Large intestine (tissue), 3 donors: ENCODE measurements around the gene SYT3. TPM values are rescaled to one million over a fixed set of nuclear protein-coding genes. Genes with fewer than 3 reads are reported as not detected.
"Not testable (repeated sequence)": the region's sequence is repeated elsewhere in the genome, so short reads cannot be mapped to it uniquely, and the experiment has no call there.

ENCODE experiments used
- DNase-seq, 2 donors: peaks; one replicate each; pipeline versions ENCODE4 v3.0.0 to v3.0.0-alpha.2; 2013
- H3K27ac ChIP-seq: one replicate; pipeline ENCODE4 v1.5.1; 2013; ENCODE audit warnings: low read length
- H3K27me3 ChIP-seq: 2 replicates; pipeline ENCODE4 v1.6.1; 2013; ENCODE audit warnings: low read length; ENCODE audit not compliant: control insufficient read depth, insufficient read depth
- H3K36me3 ChIP-seq: 2 replicates; pipeline ENCODE4 v1.6.1; 2013; ENCODE audit warnings: low read length; ENCODE audit not compliant: control insufficient read depth, insufficient read depth
- H3K4me1 ChIP-seq: one replicate; pipeline ENCODE4 v1.6.1; 2013; ENCODE audit warnings: low read length; ENCODE audit not compliant: control insufficient read depth, insufficient read depth
- H3K4me3 ChIP-seq: one replicate; pipeline ENCODE4 v1.5.1; 2013; ENCODE audit warnings: low read length
- H3K9me3 ChIP-seq: one replicate; pipeline ENCODE4 v1.6.1; 2013; ENCODE audit warnings: mild to moderate bottlenecking, low read depth, low read length, moderate library complexity; ENCODE audit not compliant: control insufficient read depth
- WGBS: methylation state at CpG from one replicate; pipeline ENCODE4 v1.1.5; 2013; ENCODE audit warnings: low lambda C conversion rate; ENCODE audit not compliant: insufficient coverage; 5-methylcytosine and 5-hydroxymethylcytosine counted together
- polyA plus RNA-seq: library from polyadenylated mRNA; unstranded; fragments of 120-200 nt; gene quantifications from one replicate; pipeline ENCODE4 v1.2.1, GENCODE V29; 2013

The SYT3 gene
- polyA plus RNA-seq, 1 donor = 0.93 TPM

GRCh38 chr19:50624949-50625600 lies 14.6 kb downstream of the SYT3 start:
- no peaks in the 10 kb centered on the region for H3K9me3 ChIP-seq
- no peak for DNase-seq
- H3K4me1 ChIP-seq = no peaks in the 10 kb centered on the region
- no CpG with 5 or more reads among the region's 44 CpGs for WGBS
- H3K27me3 ChIP-seq = no peaks in the 10 kb centered on the region
- H3K4me3 ChIP-seq = no peak overlapping the region
- H3K36me3 ChIP-seq = no peaks in the 10 kb centered on the region
- no peak overlapping the region for H3K27ac ChIP-seq

DNA sequence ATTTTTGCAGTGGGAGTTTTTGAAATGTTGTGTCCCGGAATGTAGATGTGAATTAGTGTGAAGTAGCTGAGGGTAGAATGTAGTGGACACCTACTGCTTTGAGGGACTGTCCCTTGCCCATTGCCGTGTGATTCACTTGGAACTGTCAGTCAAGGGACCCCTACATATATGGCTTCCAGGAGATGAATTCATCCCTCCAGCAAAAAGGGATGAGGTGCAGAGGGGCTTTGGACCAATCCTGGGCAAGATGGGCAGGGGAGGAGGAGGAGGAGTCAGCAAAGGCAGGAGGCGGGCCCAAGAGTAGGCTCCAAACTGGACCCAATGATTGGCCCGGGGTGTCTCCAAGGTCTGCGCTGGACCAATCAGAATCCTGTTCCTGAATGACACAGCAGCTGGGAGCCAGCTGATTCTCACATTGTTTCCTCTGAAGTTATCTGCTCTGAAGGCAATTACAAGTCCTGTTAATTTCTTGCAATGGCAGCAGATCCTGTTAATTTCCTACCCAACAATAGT lies 19.2 kb downstream of the SYT3 start:
- not testable (repeated sequence) for DNase-seq, H3K27ac ChIP-seq, H3K36me3 ChIP-seq, H3K27me3 ChIP-seq, H3K9me3 ChIP-seq, H3K4me1 ChIP-seq, H3K4me3 ChIP-seq
- WGBS = no CpG with 5 or more reads among the region's 5 CpGs

DNA sequence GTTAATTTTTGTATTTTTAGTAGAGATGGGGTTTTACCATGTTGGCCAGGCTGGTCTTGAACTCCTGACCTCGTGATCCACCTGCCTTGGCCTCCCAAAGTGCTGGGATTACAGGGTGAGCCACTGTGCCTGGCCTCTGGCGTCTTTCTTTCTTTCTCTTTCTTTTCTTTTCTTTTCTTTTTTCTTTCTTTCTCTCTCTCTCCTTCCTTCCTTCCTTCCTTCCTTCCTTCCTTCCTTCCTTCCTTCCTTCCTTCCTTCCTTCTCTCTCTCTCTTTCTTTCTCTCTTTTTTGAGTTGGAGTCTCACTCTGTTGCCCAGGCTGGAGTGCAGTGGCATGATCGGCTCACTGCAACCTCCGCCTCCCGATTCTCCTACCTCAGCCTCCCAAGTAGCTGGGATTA lies 20.5 kb downstream of the SYT3 start:
- H3K4me1 ChIP-seq, H3K27ac ChIP-seq, H3K27me3 ChIP-seq, H3K9me3 ChIP-seq, H3K4me3 ChIP-seq, H3K36me3 ChIP-seq, DNase-seq: not testable (repeated sequence)
- WGBS = 80% methylated on average over 2 of the region's 5 CpGs

GRCh38 chr19:50618379-50618778 lies 21.3 kb downstream of the SYT3 start:
- 97% methylated on average over 4 of the region's 5 CpGs for whole genome bisulfite sequencing
- not testable (repeated sequence) for H3K9me3 ChIP-seq, H3K27me3 ChIP-seq, H3K27ac ChIP-seq, H3K36me3 ChIP-seq, H3K4me1 ChIP-seq, DNase-seq, H3K4me3 ChIP-seq

GRCh38 chr19:50612504-50613404 lies 26.9 kb downstream of the SYT3 start:
- not testable (repeated sequence) for H3K9me3 ChIP-seq, H3K36me3 ChIP-seq, H3K27ac ChIP-seq, H3K4me3 ChIP-seq, H3K4me1 ChIP-seq, H3K27me3 ChIP-seq, DNase-seq
- WGBS = no CpG with 5 or more reads among the region's 11 CpGs

- Histone ChIP-seq H3K27me3 (peaks cover 15% of the 10 kb centered on the region), H3K4me3 (no peak overlapping the region), H3K4me1 (no peaks in the 10 kb centered on the region), H3K9me3 (peaks cover 13% of the 10 kb centered on the region), H3K36me3 (no peaks in the 10 kb centered on the region), H3K27ac (no peak overlapping the region)
- DNase-seq = peak; percentile 50 to 56
- 80% methylated on average over 3 of the region's 56 CpGs for WGBS
Measured at GRCh38 chr19:50607874-50608785, 31.6 kb downstream of the SYT3 start.

GRCh38 chr19:50607388-50607787 lies 32.3 kb downstream of the SYT3 start:
- Histone ChIP-seq H3K36me3 (no peaks in the 10 kb centered on the region), H3K9me3 (peaks cover 13% of the 10 kb centered on the region), H3K4me3 (no peak overlapping the region), H3K27ac (no peak overlapping the region), H3K4me1 (no peaks in the 10 kb centered on the region), H3K27me3 (peaks cover 15% of the 10 kb centered on the region)
- 75% methylated on average over 7 of the region's 20 CpGs for WGBS
- DNase-seq = no peak

DNA sequence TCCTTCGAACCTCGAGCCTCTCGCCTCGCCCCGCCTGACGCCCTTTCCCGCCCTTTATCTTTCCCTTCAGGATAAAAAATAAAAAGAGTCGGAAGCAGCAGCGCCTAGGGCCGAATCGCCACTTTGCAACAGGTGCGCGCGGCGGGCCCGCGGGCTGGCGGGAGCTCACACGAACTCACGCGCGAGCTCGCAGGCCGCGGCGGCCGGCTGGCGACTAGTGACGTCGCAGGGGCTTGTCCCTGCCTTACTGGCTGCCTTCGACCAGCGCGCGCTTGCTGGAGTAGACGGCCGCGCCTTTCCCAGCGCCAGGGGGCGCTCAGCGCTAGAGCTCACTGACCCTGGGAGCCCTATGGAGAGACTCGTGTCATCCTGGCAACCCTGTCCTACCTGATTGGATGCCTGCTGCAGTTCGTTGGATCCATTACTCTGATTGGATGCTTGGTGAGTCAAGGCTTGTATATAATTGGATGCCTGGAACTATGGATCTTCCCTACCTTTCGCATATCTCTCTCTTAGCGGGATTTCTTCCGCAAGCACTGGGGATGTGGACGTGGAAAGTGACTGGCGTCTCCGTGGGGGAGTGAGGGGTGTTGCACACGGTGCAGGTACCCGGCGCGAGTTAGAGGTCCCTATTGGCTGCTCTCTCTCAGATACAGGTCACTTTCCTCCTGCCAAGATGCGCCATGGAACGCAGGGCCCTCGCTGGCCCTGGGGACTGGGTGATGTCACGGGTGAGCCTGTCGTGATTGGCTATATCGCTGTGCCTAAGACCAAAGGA lies 33.4 kb downstream of the SYT3 start:
- Histone ChIP-seq H3K9me3 (peaks cover 13% of the 10 kb centered on the region), H3K27me3 (peaks cover 23% of the 10 kb centered on the region)
- not testable (repeated sequence) for H3K27ac ChIP-seq, H3K36me3 ChIP-seq, H3K4me1 ChIP-seq, DNase-seq, H3K4me3 ChIP-seq
- WGBS = no CpG with 5 or more reads among the region's 58 CpGs

- peaks cover 13% of the 10 kb centered on the region for H3K9me3 ChIP-seq
- not testable (repeated sequence) for H3K4me3 ChIP-seq, H3K36me3 ChIP-seq, H3K4me1 ChIP-seq, H3K27ac ChIP-seq, DNase-seq
- WGBS = no CpG with 5 or more reads among the region's 56 CpGs
- H3K27me3 ChIP-seq = peaks cover 27% of the 10 kb centered on the region
Measured at GRCh38 chr19:50604264-50605073, 35.2 kb downstream of the SYT3 start.
